ENCODE results near the gene APCDD1.

APCDD1 gene

DNA sequence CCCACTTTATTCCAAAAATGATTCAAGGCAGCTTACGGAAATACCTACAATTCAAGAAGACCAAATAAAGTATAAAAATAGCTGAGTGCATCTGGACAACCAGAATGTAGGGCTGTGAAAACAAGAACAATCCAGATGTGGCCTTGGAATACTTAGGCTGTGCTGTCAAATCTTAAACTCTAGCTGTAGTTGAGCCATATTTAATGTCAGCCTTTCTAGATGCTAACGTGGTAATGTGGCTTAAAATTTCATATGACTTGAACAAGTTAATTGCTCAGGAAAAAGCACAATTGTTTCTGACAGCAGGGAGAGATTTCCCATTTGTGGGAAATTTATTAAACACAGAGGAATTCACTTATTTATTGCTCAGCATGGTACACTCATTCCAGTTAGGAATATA, 56.8 kb downstream of the APCDD1 start:
- TF ChIP-seq, protein P1, sequence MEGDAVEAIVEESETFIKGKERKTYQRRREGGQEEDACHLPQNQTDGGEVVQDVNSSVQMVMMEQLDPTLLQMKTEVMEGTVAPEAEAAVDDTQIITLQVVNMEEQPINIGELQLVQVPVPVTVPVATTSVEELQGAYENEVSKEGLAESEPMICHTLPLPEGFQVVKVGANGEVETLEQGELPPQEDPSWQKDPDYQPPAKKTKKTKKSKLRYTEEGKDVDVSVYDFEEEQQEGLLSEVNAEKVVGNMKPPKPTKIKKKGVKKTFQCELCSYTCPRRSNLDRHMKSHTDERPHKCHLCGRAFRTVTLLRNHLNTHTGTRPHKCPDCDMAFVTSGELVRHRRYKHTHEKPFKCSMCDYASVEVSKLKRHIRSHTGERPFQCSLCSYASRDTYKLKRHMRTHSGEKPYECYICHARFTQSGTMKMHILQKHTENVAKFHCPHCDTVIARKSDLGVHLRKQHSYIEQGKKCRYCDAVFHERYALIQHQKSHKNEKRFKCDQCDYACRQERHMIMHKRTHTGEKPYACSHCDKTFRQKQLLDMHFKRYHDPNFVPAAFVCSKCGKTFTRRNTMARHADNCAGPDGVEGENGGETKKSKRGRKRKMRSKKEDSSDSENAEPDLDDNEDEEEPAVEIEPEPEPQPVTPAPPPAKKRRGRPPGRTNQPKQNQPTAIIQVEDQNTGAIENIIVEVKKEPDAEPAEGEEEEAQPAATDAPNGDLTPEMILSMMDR (IDR thresholded peaks at IDR 0.05; ENCODE audit: low read length, missing control alignments), result no peak
- DNase-seq (ENCODE audit: low read depth), result no peak
- no peak overlapping the region for H3K4me3 ChIP-seq (replicated peaks; ENCODE audit: low read depth, low read length)

- no peak for DNase-seq (ENCODE audit: low read depth)
- TF ChIP-seq, protein P1 (IDR thresholded peaks at IDR 0.05; ENCODE audit: low read length, missing control alignments), result no peak
Observed at GRCh38 chr18:10514082-10514481, 59.6 kb downstream of the APCDD1 start.

GRCh38 chr18:10514601-10515000, 60.2 kb downstream of the APCDD1 start:
- no peak overlapping the region for H3K4me3 ChIP-seq (replicated peaks; ENCODE audit: low read depth, low read length)
- TF ChIP-seq, protein P1 (IDR thresholded peaks at IDR 0.05; ENCODE audit: low read length, missing control alignments), result no peak
- no peak for DNase-seq (ENCODE audit: low read depth)

More at GRCh38 chr18:10514082-10514481, 59.6 kb downstream of the APCDD1 start:
- no peak overlapping the region for H3K4me3 ChIP-seq (replicated peaks; ENCODE audit: low read depth, low read length)

DNA sequence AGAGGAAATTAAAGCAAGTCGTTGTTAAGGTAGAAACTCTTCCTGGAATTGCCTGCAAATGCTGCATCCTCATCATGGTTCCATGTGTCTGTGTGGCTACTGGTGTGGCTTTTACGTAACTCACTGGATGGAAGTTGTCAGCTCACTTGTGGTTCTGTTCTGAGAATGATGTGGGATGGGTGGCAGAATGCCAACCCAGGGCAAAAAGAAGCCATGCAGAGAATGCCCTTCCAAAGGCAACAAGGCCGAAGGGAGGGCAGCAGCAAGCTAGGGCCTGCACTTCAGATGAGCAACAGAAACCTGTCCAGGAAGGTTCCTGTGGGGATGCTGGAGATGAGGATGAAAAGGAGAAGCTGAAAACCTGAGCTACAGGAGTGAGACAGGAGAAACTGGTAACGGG, 61.0 kb downstream of the APCDD1 start:
- TF ChIP-seq, protein P1 (IDR thresholded peaks at IDR 0.05; ENCODE audit: low read length, missing control alignments), result no peak
- no peak overlapping the region for H3K4me3 ChIP-seq (replicated peaks; ENCODE audit: low read depth, low read length)
- DNase-seq (ENCODE audit: low read depth), result no peak

DNA sequence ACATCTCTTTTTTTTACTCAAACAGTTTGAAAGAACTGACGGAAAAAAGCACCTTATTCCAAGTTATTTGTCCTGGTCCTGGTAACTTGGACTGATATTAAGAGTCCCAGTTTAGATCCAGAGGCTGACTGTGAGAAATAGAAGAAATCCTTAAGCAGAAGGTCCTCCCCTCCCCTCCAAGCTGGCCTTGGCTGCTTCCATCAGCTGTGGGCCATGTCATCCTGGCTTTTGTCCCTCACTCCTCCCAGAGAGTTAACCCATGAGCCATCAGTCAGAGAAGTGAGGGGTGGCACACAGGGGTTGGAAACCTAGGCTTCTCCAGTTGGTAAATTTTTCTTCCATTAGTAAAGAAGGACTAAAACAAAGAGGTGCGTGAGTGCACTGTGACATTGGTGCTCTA, 61.6 kb downstream of the APCDD1 start:
- DNase-seq (ENCODE audit: low read depth), result no peak
- TF ChIP-seq, protein P1 (IDR thresholded peaks at IDR 0.05; ENCODE audit: low read length, missing control alignments), result no peak
- no peak overlapping the region for H3K4me3 ChIP-seq (replicated peaks; ENCODE audit: low read depth, low read length)

GRCh38 chr18:10518595-10519255, 64.3 kb downstream of the APCDD1 start:
- H3K4me3 ChIP-seq (replicated peaks; ENCODE audit: low read depth, low read length), result no peak overlapping the region
- peak; percentile 52 for DNase-seq (ENCODE audit: low read depth)
- TF ChIP-seq, protein P1 (IDR thresholded peaks at IDR 0.05; ENCODE audit: low read length, missing control alignments), result peak; percentile 35

GRCh38 chr18:10519366-10519765, 64.9 kb downstream of the APCDD1 start:
- H3K4me3 ChIP-seq (replicated peaks; ENCODE audit: low read depth, low read length), result no peak overlapping the region
- DNase-seq (ENCODE audit: low read depth), result peak; percentile 14
- TF ChIP-seq, protein P1 (IDR thresholded peaks at IDR 0.05; ENCODE audit: low read length, missing control alignments), result no peak

All from fibroblast of pulmonary artery (primary cell).